HEK293 (cell line): ENCODE measurements around the gene SYN1.

ENCODE experiments used
- ATF2 ChIP-seq: fragments of 450-650 bp; formaldehyde crosslinking; IDR thresholded peaks from 2 replicates; pipeline ENCODE4 v1.5.1; 2016; ENCODE audit warnings: missing biosample characterization, missing genetic modification characterization, low read depth
- HOXC10 ChIP-seq: sonication (generic); formaldehyde crosslinking; IDR thresholded peaks from 2 replicates; pipeline ENCODE4 v1.8.1; 2023; ENCODE audit warnings: mild to moderate bottlenecking, missing genetic modification reagents
- MEIS1 ChIP-seq: sonication (generic); formaldehyde crosslinking; IDR thresholded peaks from 2 replicates; pipeline ENCODE4 v1.8.1; 2022; ENCODE audit warnings: missing genetic modification reagents, mild to moderate bottlenecking, borderline replicate concordance
- TSHZ1 ChIP-seq: fragments of 450-650 bp; formaldehyde crosslinking; IDR thresholded peaks from 2 replicates; pipeline ENCODE4 v1.5.1; 2016; ENCODE audit warnings: missing biosample characterization, missing genetic modification characterization, borderline replicate concordance
- ZBTB49 ChIP-seq: fragments of 450-650 bp; formaldehyde crosslinking; IDR thresholded peaks from 2 replicates; pipeline ENCODE4 v1.5.1; 2016; ENCODE audit warnings: missing biosample characterization, missing genetic modification characterization, low read depth
- ZNF10 ChIP-seq: fragments of 450-650 bp; formaldehyde crosslinking; IDR thresholded peaks from 2 replicates; pipeline ENCODE4 v1.5.1; 2017; ENCODE audit warnings: missing biosample characterization, missing genetic modification characterization
- ZNF114 ChIP-seq: fragments of 450-650 bp; formaldehyde crosslinking; IDR thresholded peaks from 2 replicates; pipeline ENCODE4 v1.5.0; 2017; ENCODE audit warnings: missing biosample characterization, missing genetic modification characterization
- ZNF16 ChIP-seq: fragments of 450-650 bp; formaldehyde crosslinking; IDR thresholded peaks from 2 replicates; pipeline ENCODE4 v1.5.1; 2016; ENCODE audit warnings: low read depth, missing biosample characterization, missing genetic modification characterization
- ZNF184 ChIP-seq: fragments of 450-650 bp; IDR thresholded peaks from 2 replicates; pipeline ENCODE4 v1.5.1; 2018; ENCODE audit warnings: missing biosample characterization, mild to moderate bottlenecking, missing genetic modification characterization
- ZNF202 ChIP-seq: fragments of 450-650 bp; formaldehyde crosslinking; IDR thresholded peaks from 2 replicates; pipeline ENCODE4 v1.5.1; 2016; ENCODE audit warnings: missing biosample characterization, missing genetic modification characterization, borderline replicate concordance
- ZNF248 ChIP-seq: fragments of 450-650 bp; formaldehyde crosslinking; IDR thresholded peaks from 2 replicates; pipeline ENCODE4 v1.5.1; 2017; ENCODE audit warnings: missing biosample characterization, missing genetic modification characterization
- ZNF37A ChIP-seq: fragments of 450-650 bp; IDR thresholded peaks from 2 replicates; pipeline ENCODE4 v1.5.1; 2018; ENCODE audit warnings: missing biosample characterization, missing genetic modification characterization
- ZNF426 ChIP-seq: fragments of 450-650 bp; formaldehyde crosslinking; IDR thresholded peaks from 2 replicates; pipeline ENCODE4 v1.5.1; 2017; ENCODE audit warnings: missing biosample characterization, missing genetic modification characterization, mild to moderate bottlenecking, inconsistent platforms, moderate library complexity
- ZNF473 ChIP-seq: fragments of 450-650 bp; formaldehyde crosslinking; IDR thresholded peaks from 2 replicates; pipeline ENCODE4 v1.5.1; 2017; ENCODE audit warnings: missing biosample characterization, missing genetic modification characterization
- ZNF48 ChIP-seq: fragments of 450-650 bp; formaldehyde crosslinking; IDR thresholded peaks from 2 replicates; pipeline ENCODE4 v1.5.1; 2016; ENCODE audit warnings: missing biosample characterization, missing genetic modification characterization
- ZNF514 ChIP-seq: fragments of 450-650 bp; formaldehyde crosslinking; IDR thresholded peaks from 2 replicates; pipeline ENCODE4 v1.5.1; 2016; ENCODE audit warnings: missing biosample characterization, missing genetic modification characterization
- ZNF518A ChIP-seq: fragments of 450-650 bp; formaldehyde crosslinking; conservative IDR thresholded peaks from 2 replicates; pipeline ENCODE4 v1.5.1; 2016; ENCODE audit warnings: low read depth, missing biosample characterization, missing genetic modification characterization
- ZNF548 ChIP-seq: fragments of 450-650 bp; formaldehyde crosslinking; IDR thresholded peaks from 2 replicates; pipeline ENCODE4 v1.5.1; 2016; ENCODE audit warnings: missing biosample characterization, missing genetic modification characterization
- ZNF561 ChIP-seq: fragments of 450-650 bp; IDR thresholded peaks from 2 replicates; pipeline ENCODE4 v1.5.1; 2018; ENCODE audit warnings: missing biosample characterization, missing genetic modification characterization, borderline replicate concordance
- ZNF585B ChIP-seq: fragments of 450-650 bp; formaldehyde crosslinking; IDR thresholded peaks from 2 replicates; pipeline ENCODE4 v1.5.1; 2016; ENCODE audit warnings: missing biosample characterization, missing genetic modification characterization
- ZNF645 ChIP-seq: fragments of 450-650 bp; formaldehyde crosslinking; IDR thresholded peaks from 2 replicates; pipeline ENCODE4; 2016; ENCODE audit warnings: missing biosample characterization, missing genetic modification characterization
- ZNF664 ChIP-seq: fragments of 450-650 bp; formaldehyde crosslinking; IDR thresholded peaks from 2 replicates; pipeline ENCODE4 v1.5.1; 2016; ENCODE audit warnings: missing biosample characterization, missing genetic modification characterization
- ZNF670 ChIP-seq: fragments of 450-650 bp; formaldehyde crosslinking; IDR thresholded peaks from 2 replicates; pipeline ENCODE4 v1.5.1; 2016; ENCODE audit warnings: missing biosample characterization, missing genetic modification characterization, low read depth
- ZNF707 ChIP-seq: fragments of 450-650 bp; formaldehyde crosslinking; IDR thresholded peaks from 2 replicates; pipeline ENCODE4 v1.5.1; 2016; ENCODE audit warnings: missing biosample characterization, missing genetic modification characterization
- ZNF830 ChIP-seq: fragments of 450-650 bp; IDR thresholded peaks from 2 replicates; pipeline ENCODE4 v1.5.0; 2018; ENCODE audit warnings: missing biosample characterization, missing genetic modification characterization, low read depth, mild to moderate bottlenecking, moderate library complexity
- ZNF837 ChIP-seq: fragments of 450-650 bp; formaldehyde crosslinking; IDR thresholded peaks from 2 replicates; pipeline ENCODE4 v1.5.1; 2016; ENCODE audit warnings: missing biosample characterization, missing genetic modification characterization

The SYN1 gene

GRCh38 chrX:47650164-47651042, 30.7 kb upstream of the SYN1 start, which contains the start of gene ELK1 (continued):
- no peak for TF ChIP-seq ZNF518A
- TF ChIP-seq ZNF202 = no peak
- TF ChIP-seq ATF2 (tag by site-specific recombination) = no peak
- TF ChIP-seq ZNF561 (tag by site-specific recombination) = no peak
- no peak for TF ChIP-seq ZNF16 (tag by site-specific recombination)
- no peak for TF ChIP-seq ZNF114 (tag by site-specific recombination)
- TF ChIP-seq ZNF830 = no peak
- TF ChIP-seq ZNF473 = no peak
- TF ChIP-seq ZNF837 (tag by site-specific recombination) = no peak
- no peak for TF ChIP-seq ZNF37A (tag by site-specific recombination)
- TF ChIP-seq TSHZ1 (tag by site-specific recombination) = no peak
- TF ChIP-seq ZBTB49 (tag by site-specific recombination) = no peak
- TF ChIP-seq ZNF707 = no peak
- no peak for TF ChIP-seq ZNF184
- TF ChIP-seq ZNF585B (tag by site-specific recombination) = no peak
- no peak for TF ChIP-seq MEIS1
- no peak for TF ChIP-seq ZNF426 (tag by site-specific recombination)
- no peak for TF ChIP-seq ZNF645
- TF ChIP-seq ZNF664 (tag by site-specific recombination) = no peak
- TF ChIP-seq ZNF48 (tag by site-specific recombination) = no peak
- TF ChIP-seq ZNF548 (tag by site-specific recombination) = no peak
- no peak for TF ChIP-seq ZNF514 (tag by site-specific recombination)
- 0 out of 2 replicates have a peak, but pooled peaks have one; percentile 16 for TF ChIP-seq HOXC10 (CRISPR knock-in tag)
- TF ChIP-seq ZNF670 = no peak
- 0 out of 2 replicates have a peak, but pooled peaks have one; percentile 13 for TF ChIP-seq ZNF10
- no peak for TF ChIP-seq ZNF248 (tag by site-specific recombination)
